Pancreas (tissue), 10 donors: Measurements from ENCODE around the gene SAPCD1. TPM values are rescaled to one million over a fixed set of nuclear protein-coding genes. Genes with fewer than 3 reads are reported as not detected.

Source experiments
- ATAC-seq, 4 donors: fragments of 200-7000 bp; cut with Tn5 transposase; one replicate each; pipeline versions ENCODE4 v1.8.0 to v1.9.1; 2020; ENCODE audit warnings: mild to moderate bottlenecking in 4 of 4, moderate library complexity in 4 of 4
- DNase-seq, 6 donors: peaks; one replicate each; pipeline ENCODE4 v3.0.0-alpha.2; 2020
- FAIRE-seq: peaks from 2 replicates; lab custom pipeline; 2012; peaks lifted over from hg19 to GRCh38; lab: Jason Lieb, UNC
- H3K27ac ChIP-seq, 4 donors: fragments of 200-600 bp; sonication (generic); 1 replicate in 3 of 4; 2 replicates in 1 of 4; pipeline versions ENCODE4 v1.5.0 to v1.8.0; 2020
- H3K27me3 ChIP-seq, 4 donors: fragments of 200-600 bp; one replicate each; pipeline ENCODE4 v1.8.0; 2021
- H3K36me3 ChIP-seq, 3 donors: fragments of 200-600 bp; sonication (generic) in 1 of 3; one replicate each; pipeline versions ENCODE4 v1.5.0 to v1.8.0; 2020 to 2021
- H3K4me1 ChIP-seq, 3 donors: fragments of 200-600 bp; one replicate each; pipeline ENCODE4 v1.8.0; 2021
- H3K4me3 ChIP-seq, 4 donors: fragments of 200-600 bp; sonication (generic) in 2 of 4; one replicate each; pipeline versions ENCODE4 v1.5.0 to v1.8.0; 2020 to 2021
- H3K9me3 ChIP-seq, 4 donors: fragments of 200-600 bp; one replicate each; pipeline ENCODE4 v1.8.0; 2021
- WGBS, 2 donors: extraction: QIAGEN DNeasy Blood & Tissue Kit; methylation state at CpG; one replicate each; pipeline ENCODE4 v1.1.7; 2013; 5-methylcytosine and 5-hydroxymethylcytosine counted together
- intact Hi-C, 3 donors: fragments of 100-400 bp; cut with DNase I; formaldehyde crosslinking; loops; one replicate each; pipeline versions ENCODE4 v1.11.1 to v1.14.2; 2022
- polyA plus RNA-seq, 2 donors: library from polyadenylated mRNA; stranded (reverse); fragments of 200-250 nt; gene quantifications; one replicate each; pipeline ENCODE4 v1.2.3, GENCODE V29; 2013
- total RNA-seq, 6 donors: library from RNA; stranded (reverse); fragmentation: NEBNext Ultra II Directional in 4 of 6; extraction: Animal tissue kit (Norgen Biotek cat#: 25700) in 4 of 6; gene quantifications; one replicate each; pipeline versions ENCODE4 v1.2.1 to v1.2.4, GENCODE V29; 2021 to 2023
- TF ChIP-seq, protein P1 (sequence below), 4 donors: fragments of 200-600 bp; sonication (generic) in 3 of 4; IDR thresholded peaks; one replicate each; pipeline versions ENCODE4 v1.5.0 to v1.8.0; 2021; ENCODE audit warnings: antibody characterized with exemption in 4 of 4
- donor health status: healthy with polysubstance abuse.
- donor health status: DM: no; HTN: no; CAD: no; lungs with moderate emphysema.
- donor health status: DM: no; HTN: no; CAD: no.
- donor health status: control.
- donor health status: control.
- donor health status: Bipolar disorder and iron deficiency.
- donor health status: DM: yes; HTN: yes; CAD: no.
- donor health status: DM: no; HTN: no; CAD: no.
- donor health status: DM: no; HTN: no; CAD: no.
- donor health status: DM: yes; HTN: yes; CAD: no.

SAPCD1 gene
- total and polyA plus RNA-seq, 8 donors = 0.51 to 11.1 (median 0.69) TPM; not detected in 1

- Histone ChIP-seq H3K4me3 (no peak overlapping the region), H3K27me3 (no peaks in the 10 kb centered on the region), H3K4me1 (no peaks in the 10 kb centered on the region), H3K27ac (no peak overlapping the region), H3K36me3 (no peaks in the 10 kb centered on the region), H3K9me3 (no peaks in the 10 kb centered on the region)
- intact Hi-C loops = loop anchor here in 1 of 3 donors (5.0 kb wide), 1 partner anchor 84 kb away; the partner anchor contains the start of gene LY6G5C
- FAIRE-seq (no peak), DNase-seq (peak in 1 of 6 donors; percentile 70), ATAC-seq (peak in 1 of 4 donors; percentile 32)
- 40 to 47% methylated on average over 41 to 42 of the region's 42 CpGs for WGBS, 2 donors
- TF ChIP-seq, protein P1, sequence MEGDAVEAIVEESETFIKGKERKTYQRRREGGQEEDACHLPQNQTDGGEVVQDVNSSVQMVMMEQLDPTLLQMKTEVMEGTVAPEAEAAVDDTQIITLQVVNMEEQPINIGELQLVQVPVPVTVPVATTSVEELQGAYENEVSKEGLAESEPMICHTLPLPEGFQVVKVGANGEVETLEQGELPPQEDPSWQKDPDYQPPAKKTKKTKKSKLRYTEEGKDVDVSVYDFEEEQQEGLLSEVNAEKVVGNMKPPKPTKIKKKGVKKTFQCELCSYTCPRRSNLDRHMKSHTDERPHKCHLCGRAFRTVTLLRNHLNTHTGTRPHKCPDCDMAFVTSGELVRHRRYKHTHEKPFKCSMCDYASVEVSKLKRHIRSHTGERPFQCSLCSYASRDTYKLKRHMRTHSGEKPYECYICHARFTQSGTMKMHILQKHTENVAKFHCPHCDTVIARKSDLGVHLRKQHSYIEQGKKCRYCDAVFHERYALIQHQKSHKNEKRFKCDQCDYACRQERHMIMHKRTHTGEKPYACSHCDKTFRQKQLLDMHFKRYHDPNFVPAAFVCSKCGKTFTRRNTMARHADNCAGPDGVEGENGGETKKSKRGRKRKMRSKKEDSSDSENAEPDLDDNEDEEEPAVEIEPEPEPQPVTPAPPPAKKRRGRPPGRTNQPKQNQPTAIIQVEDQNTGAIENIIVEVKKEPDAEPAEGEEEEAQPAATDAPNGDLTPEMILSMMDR (IDR thresholded peaks at IDR 0.05) = no peak
Measured at GRCh38 chr6:31765910-31766794, 3.7 kb downstream of the SAPCD1 start.

GRCh38 chr6:31767096-31767645 is 4.7 kb downstream of the SAPCD1 start:
- Histone ChIP-seq H3K4me3 (no peak overlapping the region), H3K4me1 (no peaks in the 10 kb centered on the region), H3K27me3 (no peaks in the 10 kb centered on the region), H3K9me3 (no peaks in the 10 kb centered on the region), H3K27ac (no peak overlapping the region), H3K36me3 (no peaks in the 10 kb centered on the region)
- ATAC-seq (no peak), DNase-seq (peak in 1 of 6 donors; percentile 22), FAIRE-seq (no peak)
- WGBS, 2 donors = 68% methylated on average over 6 of the region's 6 CpGs
- intact Hi-C loops = loop anchor here in 1 of 3 donors (5.0 kb wide), 1 partner anchor 85 kb away; the partner anchor contains the start of gene LY6G5C
- TF ChIP-seq, protein P1 (IDR thresholded peaks at IDR 0.05) = no peak

- no peak overlapping the region for H3K27ac ChIP-seq
- TF ChIP-seq, protein P1 (IDR thresholded peaks at IDR 0.05) = no peak
- no peak for DNase-seq
- H3K27me3 ChIP-seq = no peaks in the 10 kb centered on the region
- WGBS, 2 donors = 76 to 88% methylated on average over 18 of the region's 18 CpGs
- H3K4me3 ChIP-seq = no peak overlapping the region
- no peaks in the 10 kb centered on the region for H3K4me1 ChIP-seq
- no peak for FAIRE-seq
- intact Hi-C loops = loop anchor here in 1 of 3 donors (5.0 kb wide), 1 partner anchor 86 kb away; the partner anchor contains the start of gene LY6G5C
- no peaks in the 10 kb centered on the region for H3K9me3 ChIP-seq
- H3K36me3 ChIP-seq = no peaks in the 10 kb centered on the region
- ATAC-seq = peak in 1 of 4 donors; percentile 16
Measured at GRCh38 chr6:31768363-31769257, 6.2 kb downstream of the SAPCD1 start.

- H3K36me3 ChIP-seq = no peaks in the 10 kb centered on the region
- no peaks in the 10 kb centered on the region for H3K27me3 ChIP-seq
- no peak overlapping the region for H3K27ac ChIP-seq
- H3K4me3 ChIP-seq = no peak overlapping the region
- TF ChIP-seq, protein P1 (IDR thresholded peaks at IDR 0.05) = peak; percentile 64 to 83 (median 75)
- 40 to 46% methylated on average over 12 of the region's 12 CpGs for WGBS, 2 donors
- H3K9me3 ChIP-seq = no peaks in the 10 kb centered on the region
- no peaks in the 10 kb centered on the region for H3K4me1 ChIP-seq
- intact Hi-C loops = loop anchor here in 2 of 3 donors (5.0 to 10.0 kb wide), 2 partner anchors 65 to 88 kb away; partner anchors contain the start of gene LY6G5C (in 1 of the 2)
- ATAC-seq = peak; percentile 70 to 88 (median 88)
- FAIRE-seq = no peak
- peak; percentile 64 to 92 (median 80) for DNase-seq
Measured at GRCh38 chr6:31769684-31770371, 7.4 kb downstream of the SAPCD1 start.
